ENCODE data around the gene DCST1.
A peak's percentile ranks its signal among the peaks of the same experiment; 100 is the strongest.

The DCST1 gene

DNA sequence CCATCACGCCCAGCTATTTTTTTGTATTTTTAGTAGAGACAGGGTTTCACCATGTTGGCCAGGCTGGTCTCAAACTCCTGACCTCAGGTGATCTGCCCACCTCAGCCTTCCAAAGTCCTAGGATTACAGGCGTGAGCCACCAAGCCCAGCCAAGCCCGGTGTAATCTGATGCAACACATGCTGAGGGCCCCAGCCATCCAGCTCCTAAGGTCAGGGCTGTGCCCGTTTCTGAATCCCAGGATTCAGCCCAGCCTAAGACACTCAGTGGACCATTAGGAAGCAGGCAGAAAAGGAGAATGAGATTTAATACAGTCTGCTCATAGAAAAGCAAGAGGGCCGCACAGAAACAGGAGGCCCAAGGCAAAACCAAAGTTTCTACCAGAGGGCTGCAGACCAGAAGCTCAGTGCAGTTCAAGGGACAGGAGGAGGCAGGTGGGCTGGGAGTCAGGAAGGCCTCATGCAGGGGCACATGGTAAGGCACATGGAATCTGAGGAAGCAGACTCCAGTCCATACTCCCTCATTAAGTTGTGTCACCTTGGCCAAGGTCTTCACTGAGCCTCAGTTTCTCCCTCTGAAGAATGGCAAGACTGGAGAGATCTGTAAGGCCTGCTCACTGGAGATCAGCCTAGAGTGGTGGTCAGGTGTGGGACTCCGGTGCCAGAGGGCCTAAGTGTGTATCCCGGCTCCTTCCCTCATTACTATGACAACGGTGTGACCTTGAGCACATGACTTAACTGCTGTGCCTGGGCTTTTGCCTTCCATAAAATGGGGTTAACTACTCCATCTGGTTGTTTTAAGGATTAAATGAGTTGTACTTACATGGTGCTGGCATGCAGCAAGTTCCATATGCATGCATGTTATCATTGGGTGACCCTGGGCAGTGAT lies 15.1 kb downstream of the DCST1 start:
- TF ChIP-seq TAF1 (IDR thresholded peaks at IDR 0.05; ENCODE audit: borderline replicate concordance, insufficient read depth, low read length) (no peak), SIN3A (IDR thresholded peaks at IDR 0.05; ENCODE audit: borderline replicate concordance, insufficient read depth, low read length) (no peak), FOXP2 (optimal IDR thresholded peaks at IDR 0.05; ENCODE audit: borderline replicate concordance, extremely low read depth, extremely low read length, insufficient read depth) (no peak), REST (IDR thresholded peaks at IDR 0.05; ENCODE audit: insufficient read depth in 1 of 2, low read depth in 2 of 2, low read length in 2 of 2) (no peak), POLR2AphosphoS5 (IDR thresholded peaks at IDR 0.05; ENCODE audit: low read depth, low read length) (no peak)

GRCh38 chr1:155049651-155050559 lies 16.3 kb downstream of the DCST1 start:
- 0 out of 4 replicates have a peak, but pooled peaks of 1 of the 2 experiments have one; percentile 57 for TF ChIP-seq REST (IDR thresholded peaks at IDR 0.05; ENCODE audit: insufficient read depth in 1 of 2, low read depth in 2 of 2, low read length in 2 of 2)
- no peak for TF ChIP-seq SIN3A (IDR thresholded peaks at IDR 0.05; ENCODE audit: borderline replicate concordance, insufficient read depth, low read length)
- no peak for TF ChIP-seq TAF1 (IDR thresholded peaks at IDR 0.05; ENCODE audit: borderline replicate concordance, insufficient read depth, low read length)
- no peak for TF ChIP-seq POLR2AphosphoS5 (IDR thresholded peaks at IDR 0.05; ENCODE audit: low read depth, low read length)
- TF ChIP-seq FOXP2 (optimal IDR thresholded peaks at IDR 0.05; ENCODE audit: borderline replicate concordance, extremely low read depth, extremely low read length, insufficient read depth), result no peak

DNA sequence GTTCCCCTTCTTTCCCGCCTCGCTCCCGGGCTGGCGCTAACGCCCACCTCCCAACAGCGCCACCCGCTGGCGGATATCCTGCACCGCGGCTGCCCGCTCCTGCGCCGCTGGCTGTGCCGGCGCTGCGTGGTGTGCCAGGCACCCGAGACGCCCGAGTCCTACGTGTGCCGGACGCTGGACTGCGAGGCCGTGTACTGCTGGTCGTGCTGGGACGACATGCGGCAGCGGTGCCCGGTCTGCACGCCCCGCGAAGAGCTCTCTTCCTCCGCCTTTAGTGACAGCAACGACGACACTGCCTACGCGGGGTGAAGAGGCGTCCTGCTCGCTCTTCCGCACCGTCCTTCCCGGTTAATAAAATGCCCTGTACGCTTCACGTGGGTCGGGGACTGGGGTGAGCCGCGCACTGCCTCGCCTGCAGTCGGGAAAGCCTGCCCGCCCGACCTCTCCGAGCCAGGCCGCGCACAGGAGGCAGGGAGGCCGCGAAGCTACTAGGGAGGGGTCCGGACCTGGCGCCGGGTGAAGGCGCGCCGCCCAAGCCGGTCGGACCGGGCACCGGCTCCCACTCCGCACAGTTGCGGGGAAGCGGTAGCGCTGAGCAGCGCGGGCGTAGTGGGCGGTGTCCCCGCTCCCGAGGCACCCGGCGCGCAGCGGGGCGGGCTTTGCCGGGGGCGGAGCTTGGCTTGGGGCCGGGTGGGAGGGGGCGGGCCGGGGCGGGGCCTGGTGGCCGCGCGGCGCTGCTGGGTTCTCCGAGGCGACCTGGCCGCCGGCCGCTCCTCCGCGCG lies 17.1 kb downstream of the DCST1 start, which contains the start of gene ADAM15:
Gene ADAM15, plus strand, starts transcription at position 757 of the 782 bp plus-strand sequence. CDS start 71 bp downstream, outside the sequence.
- peak; percentile 82 for TF ChIP-seq POLR2AphosphoS5 (IDR thresholded peaks at IDR 0.05; ENCODE audit: low read depth, low read length)
- TF ChIP-seq FOXP2 (optimal IDR thresholded peaks at IDR 0.05; ENCODE audit: borderline replicate concordance, extremely low read depth, extremely low read length, insufficient read depth), result no peak
- peak; percentile 53; the same call in 1 of the 2 replicates for TF ChIP-seq TAF1 (IDR thresholded peaks at IDR 0.05; ENCODE audit: borderline replicate concordance, insufficient read depth, low read length)
- peak; percentile 51; the same call in 1 of the 2 replicates for TF ChIP-seq SIN3A (IDR thresholded peaks at IDR 0.05; ENCODE audit: borderline replicate concordance, insufficient read depth, low read length)
- TF ChIP-seq REST (IDR thresholded peaks at IDR 0.05; ENCODE audit: insufficient read depth in 1 of 2, low read depth in 2 of 2, low read length in 2 of 2), result peak in 1 of 2 experiments; percentile 12; a peak in 2 of 4 replicates

- no peak for TF ChIP-seq SIN3A (IDR thresholded peaks at IDR 0.05; ENCODE audit: borderline replicate concordance, insufficient read depth, low read length)
- TF ChIP-seq POLR2AphosphoS5 (IDR thresholded peaks at IDR 0.05; ENCODE audit: low read depth, low read length), result peak; percentile 64
- TF ChIP-seq TAF1 (IDR thresholded peaks at IDR 0.05; ENCODE audit: borderline replicate concordance, insufficient read depth, low read length), result peak; percentile 54; the same call in 1 of the 2 replicates
- no peak for TF ChIP-seq REST (IDR thresholded peaks at IDR 0.05; ENCODE audit: insufficient read depth in 1 of 2, low read depth in 2 of 2, low read length in 2 of 2)
- TF ChIP-seq FOXP2 (optimal IDR thresholded peaks at IDR 0.05; ENCODE audit: borderline replicate concordance, extremely low read depth, extremely low read length, insufficient read depth), result no peak
Measured at GRCh38 chr1:155051342-155051776, 17.7 kb downstream of the DCST1 start.

All from PFSK-1 (cell line).